Measurements from ENCODE around the gene SMG6.

GRCh38 chr17:2271985-2272702, 31.4 kb downstream of the SMG6 start:
- no peak for TF ChIP-seq CTCF (IDR thresholded peaks at IDR 0.05; ENCODE audit: insufficient read depth, low read depth, low read length)
- no peak for TF ChIP-seq EZH2 (IDR thresholded peaks at IDR 0.05; ENCODE audit: insufficient read depth, low read length)

All from astrocyte (in vitro differentiated cells and primary cell).